ENCODE results near the gene GPATCH2L.

GRCh38 chr14:76193696-76194095, 42.0 kb downstream of the GPATCH2L start:
- no peak for TF ChIP-seq CTCF (IDR thresholded peaks at IDR 0.05; ENCODE audit: insufficient read depth, low read length, poor library complexity, severe bottlenecking)
- TF ChIP-seq EZH2phosphoT487 (conservative IDR thresholded peaks at IDR 0.05; ENCODE audit: low read length), result no peak

All from SU-DHL-6 (cell line).